GM12878 (cell line): ENCODE data around the gene TSPAN5.

ENCODE experiments used
- BCL11A ChIP-seq: IDR thresholded peaks from 2 replicates; pipeline ENCODE4 v1.6.1; 2011; ENCODE audit warnings: low read depth, low read length
- CREM ChIP-seq: IDR thresholded peaks from 2 replicates; pipeline ENCODE4 v1.6.1; 2014; ENCODE audit warnings: antibody characterized with exemption, low read depth
- NR2F1 ChIP-seq: fragments of 450-650 bp; conservative IDR thresholded peaks from 2 replicates; pipeline ENCODE4 v1.6.1; 2017; ENCODE audit warnings: mild to moderate bottlenecking
- NRF1 ChIP-seq: conservative IDR thresholded peaks from 2 replicates; pipeline ENCODE4 v1.6.1; 2011; ENCODE audit warnings: mild to moderate bottlenecking, low read depth, low read length, improper control_type of control experiment
- POLR2A ChIP-seq: IDR thresholded peaks from 2 replicates; pipeline ENCODE4 v1.6.1; 2011; ENCODE audit warnings: low read depth, mild to moderate bottlenecking, low read length
- POLR2AphosphoS2 ChIP-seq: IDR thresholded peaks from 2 replicates; pipeline ENCODE4 v1.6.1; 2011; ENCODE audit warnings: low read depth, mild to moderate bottlenecking, low read length, improper control_type of control experiment, moderate library complexity
- POLR2AphosphoS5 ChIP-seq: IDR thresholded peaks from 2 replicates; pipeline ENCODE4 v1.6.1; 2011; ENCODE audit warnings: mild to moderate bottlenecking, low read length, inconsistent platforms
- TF ChIP-seq, protein P1 (sequence below), 3 experiments: IDR thresholded peaks in 2 of 3; conservative IDR thresholded peaks in 1 of 3; 2 replicates each; pipeline ENCODE4 v1.5.1; 2011; ENCODE audit warnings: low read depth in 3 of 3, low read length in 3 of 3, mild to moderate bottlenecking in 3 of 3, control low read depth in 2 of 3, moderate library complexity in 2 of 3, inconsistent platforms in 1 of 3, mixed read lengths in 1 of 3; ENCODE audit not compliant: control insufficient read depth in 2 of 3, insufficient read depth in 1 of 3; ENCODE audit errors: extremely low read depth in 1 of 3
- TF ChIP-seq, protein P2 (sequence below): fragments of 450-650 bp; IDR thresholded peaks from 2 replicates; pipeline ENCODE4 v1.6.1; 2017; ENCODE audit warnings: antibody characterized with exemption, mild to moderate bottlenecking, moderate library complexity

DNA sequence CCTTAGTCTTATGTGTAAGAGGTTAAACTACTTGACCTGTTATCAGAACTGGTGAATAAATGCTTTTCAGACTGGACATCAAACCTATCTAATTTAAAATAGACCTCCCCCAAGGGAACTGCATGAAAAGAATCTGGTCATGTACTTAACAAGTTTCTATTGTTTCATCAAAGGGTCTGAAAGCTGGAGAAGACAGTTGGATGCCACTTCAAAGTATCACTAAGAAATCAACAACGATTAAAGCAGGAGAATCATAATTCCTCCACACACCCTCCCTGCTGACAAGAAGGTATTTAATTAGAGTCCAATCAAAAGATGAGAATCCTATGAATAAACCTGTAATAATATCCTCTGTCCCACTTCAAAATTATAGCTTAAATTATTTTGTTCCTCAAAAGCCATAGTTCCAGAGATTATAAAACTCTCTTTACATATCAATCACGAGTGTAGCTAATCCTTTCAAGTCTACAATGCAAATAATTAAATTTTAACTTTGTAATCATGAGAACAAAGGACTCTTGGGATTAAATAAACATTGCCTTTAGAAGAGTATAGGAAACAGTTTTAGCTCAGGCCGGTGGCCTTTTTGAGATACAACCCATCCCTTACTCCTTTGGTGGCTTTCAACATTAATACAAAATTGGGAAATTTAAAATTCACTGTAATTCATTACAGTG is 35.1 kb downstream of the TSPAN5 start:
- no peak for TF ChIP-seq POLR2AphosphoS2
- TF ChIP-seq NRF1, result no peak
- TF ChIP-seq BCL11A, result no peak
- no peak for TF ChIP-seq POLR2AphosphoS5
- TF ChIP-seq, protein P1, sequence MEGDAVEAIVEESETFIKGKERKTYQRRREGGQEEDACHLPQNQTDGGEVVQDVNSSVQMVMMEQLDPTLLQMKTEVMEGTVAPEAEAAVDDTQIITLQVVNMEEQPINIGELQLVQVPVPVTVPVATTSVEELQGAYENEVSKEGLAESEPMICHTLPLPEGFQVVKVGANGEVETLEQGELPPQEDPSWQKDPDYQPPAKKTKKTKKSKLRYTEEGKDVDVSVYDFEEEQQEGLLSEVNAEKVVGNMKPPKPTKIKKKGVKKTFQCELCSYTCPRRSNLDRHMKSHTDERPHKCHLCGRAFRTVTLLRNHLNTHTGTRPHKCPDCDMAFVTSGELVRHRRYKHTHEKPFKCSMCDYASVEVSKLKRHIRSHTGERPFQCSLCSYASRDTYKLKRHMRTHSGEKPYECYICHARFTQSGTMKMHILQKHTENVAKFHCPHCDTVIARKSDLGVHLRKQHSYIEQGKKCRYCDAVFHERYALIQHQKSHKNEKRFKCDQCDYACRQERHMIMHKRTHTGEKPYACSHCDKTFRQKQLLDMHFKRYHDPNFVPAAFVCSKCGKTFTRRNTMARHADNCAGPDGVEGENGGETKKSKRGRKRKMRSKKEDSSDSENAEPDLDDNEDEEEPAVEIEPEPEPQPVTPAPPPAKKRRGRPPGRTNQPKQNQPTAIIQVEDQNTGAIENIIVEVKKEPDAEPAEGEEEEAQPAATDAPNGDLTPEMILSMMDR (IDR thresholded peaks at IDR 0.05 in 2 of 3, conservative IDR thresholded peaks at IDR 0.05 in 1 of 3; ENCODE audit: control insufficient read depth in 2 of 3, extremely low read depth in 1 of 3, insufficient read depth in 1 of 3, low read depth in 3 of 3, low read length in 3 of 3), result no peak
- no peak for TF ChIP-seq POLR2A
- TF ChIP-seq, protein P2, sequence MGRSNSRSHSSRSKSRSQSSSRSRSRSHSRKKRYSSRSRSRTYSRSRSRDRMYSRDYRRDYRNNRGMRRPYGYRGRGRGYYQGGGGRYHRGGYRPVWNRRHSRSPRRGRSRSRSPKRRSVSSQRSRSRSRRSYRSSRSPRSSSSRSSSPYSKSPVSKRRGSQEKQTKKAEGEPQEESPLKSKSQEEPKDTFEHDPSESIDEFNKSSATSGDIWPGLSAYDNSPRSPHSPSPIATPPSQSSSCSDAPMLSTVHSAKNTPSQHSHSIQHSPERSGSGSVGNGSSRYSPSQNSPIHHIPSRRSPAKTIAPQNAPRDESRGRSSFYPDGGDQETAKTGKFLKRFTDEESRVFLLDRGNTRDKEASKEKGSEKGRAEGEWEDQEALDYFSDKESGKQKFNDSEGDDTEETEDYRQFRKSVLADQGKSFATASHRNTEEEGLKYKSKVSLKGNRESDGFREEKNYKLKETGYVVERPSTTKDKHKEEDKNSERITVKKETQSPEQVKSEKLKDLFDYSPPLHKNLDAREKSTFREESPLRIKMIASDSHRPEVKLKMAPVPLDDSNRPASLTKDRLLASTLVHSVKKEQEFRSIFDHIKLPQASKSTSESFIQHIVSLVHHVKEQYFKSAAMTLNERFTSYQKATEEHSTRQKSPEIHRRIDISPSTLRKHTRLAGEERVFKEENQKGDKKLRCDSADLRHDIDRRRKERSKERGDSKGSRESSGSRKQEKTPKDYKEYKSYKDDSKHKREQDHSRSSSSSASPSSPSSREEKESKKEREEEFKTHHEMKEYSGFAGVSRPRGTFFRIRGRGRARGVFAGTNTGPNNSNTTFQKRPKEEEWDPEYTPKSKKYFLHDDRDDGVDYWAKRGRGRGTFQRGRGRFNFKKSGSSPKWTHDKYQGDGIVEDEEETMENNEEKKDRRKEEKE, result no peak
- TF ChIP-seq CREM, result no peak
- no peak for TF ChIP-seq NR2F1
